HG02623 (cell line): ENCODE measurements around the gene ZMIZ1.
"Not testable (repeated sequence)": the region's sequence is repeated elsewhere in the genome, so short reads cannot be mapped to it uniquely, and the experiment has no call there.

Experiments
- ATAC-seq: cut with Tn5 transposase; IDR thresholded peaks from one replicate; pipeline ENCODE4 v1.9.1; 2021; ENCODE audit warnings: moderate library complexity; ENCODE audit not compliant: unreplicated experiment

The ZMIZ1 gene

DNA sequence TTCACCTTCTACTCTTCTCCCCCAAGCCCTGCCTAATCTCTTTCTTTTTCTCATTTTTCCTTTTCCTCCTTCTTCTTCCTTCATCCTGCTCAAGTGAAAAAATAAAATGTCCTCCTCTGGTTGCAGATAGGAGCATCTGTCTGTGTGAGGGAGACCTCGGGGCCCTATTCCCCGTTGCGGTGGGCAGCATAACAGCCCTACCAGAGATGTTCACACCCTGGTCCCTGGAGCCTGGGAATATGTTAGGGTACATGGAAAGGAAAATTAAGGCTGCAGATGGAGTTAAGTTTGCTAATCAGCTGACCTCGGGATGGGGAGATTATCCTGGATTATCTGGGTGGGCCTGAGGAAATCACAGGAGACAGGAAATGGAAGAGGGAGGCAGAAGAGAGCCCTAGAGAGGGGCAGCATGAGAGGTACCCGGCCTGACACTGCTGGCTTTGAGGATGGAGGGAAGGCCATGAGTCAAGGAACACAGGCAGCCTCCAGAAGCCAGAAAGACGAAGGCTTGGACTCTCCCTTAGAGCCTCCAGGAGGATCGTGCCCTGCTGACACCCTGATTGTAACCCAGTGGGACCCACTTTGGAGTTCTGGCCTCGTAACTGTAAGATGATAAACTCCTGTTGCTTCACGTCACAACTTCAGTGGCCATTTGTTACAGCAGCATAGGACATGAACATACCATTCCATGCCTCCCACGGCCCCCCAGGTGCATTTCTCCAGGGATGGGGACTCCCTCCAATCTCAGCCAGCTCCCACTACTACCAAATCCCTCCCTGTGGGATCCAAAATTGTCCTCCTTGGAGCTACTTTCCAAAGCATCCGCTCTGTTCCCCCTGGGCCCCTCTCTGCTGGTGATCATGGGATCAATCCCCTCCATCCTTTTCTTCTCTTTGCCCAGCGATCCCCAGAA is 39.0 kb upstream of the ZMIZ1 start:
- ATAC-seq = no peak

DNA sequence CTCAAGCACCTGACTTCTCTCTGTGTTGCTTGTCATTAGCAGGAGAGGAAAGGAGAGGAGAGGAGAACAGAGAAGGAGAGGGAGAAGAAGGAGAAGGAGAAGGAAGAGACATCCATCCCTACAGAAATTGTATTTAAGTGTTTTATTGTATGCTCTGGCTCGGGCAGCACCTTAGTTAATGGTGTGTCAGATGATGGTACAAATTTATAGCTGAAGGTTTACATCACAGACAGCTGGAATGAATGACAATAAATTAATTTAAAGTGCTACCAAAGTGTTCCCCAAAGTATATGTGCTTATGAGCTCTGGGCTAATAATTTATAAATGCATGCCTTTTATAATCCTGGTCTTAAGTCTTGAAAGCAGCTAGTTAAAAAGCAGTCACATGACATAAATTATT is 38.1 kb upstream of the ZMIZ1 start:
- no peak for ATAC-seq

DNA sequence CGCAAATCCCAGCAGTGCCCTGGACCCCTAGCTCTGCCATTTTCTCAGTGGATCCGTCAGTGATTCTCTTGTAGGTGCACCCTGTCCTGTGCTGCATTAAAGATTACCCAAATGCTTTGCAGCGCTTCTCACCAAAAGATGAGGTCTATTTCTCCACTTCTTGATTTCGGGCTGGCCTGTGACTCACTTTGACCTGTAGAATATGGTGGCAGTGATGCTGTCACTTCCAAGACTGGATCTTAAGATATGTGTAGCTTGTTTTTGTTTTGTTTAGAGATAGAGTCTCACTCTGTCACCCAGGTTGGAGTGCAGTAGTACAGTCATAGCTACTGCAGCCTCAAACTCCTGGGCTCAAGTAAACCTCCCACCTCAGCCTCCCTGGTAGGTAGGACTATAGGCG is 37.0 kb upstream of the ZMIZ1 start:
- ATAC-seq = no peak

DNA sequence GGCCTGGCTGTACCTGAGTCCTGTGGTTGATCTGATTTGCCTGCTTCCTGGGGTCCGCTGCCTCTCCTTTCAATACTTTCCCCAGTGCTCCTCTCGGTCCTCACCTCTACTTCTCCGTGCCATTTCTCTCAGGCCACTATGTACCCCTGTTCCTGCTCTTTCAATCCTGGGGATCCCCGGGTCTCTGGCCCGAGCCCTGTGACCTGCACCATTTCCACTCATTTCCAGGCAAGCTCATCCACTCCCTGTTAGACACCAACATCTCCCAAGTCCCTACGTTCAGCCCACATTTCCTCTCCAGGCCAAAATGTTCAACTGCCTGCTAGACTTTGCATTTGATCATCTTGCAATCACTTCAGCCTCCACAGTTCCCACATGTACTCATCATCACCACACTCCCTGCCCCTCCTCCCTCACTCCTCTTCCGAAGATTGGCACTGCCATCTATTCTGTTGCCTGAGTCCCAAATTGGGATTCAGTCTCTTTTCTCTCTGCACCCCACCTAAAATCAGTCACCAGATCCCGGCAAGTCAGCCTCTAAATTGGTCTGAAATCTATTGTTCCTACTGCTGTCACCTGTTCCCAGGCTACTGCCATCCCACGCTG is 34.4 kb upstream of the ZMIZ1 start:
- ATAC-seq = no peak

DNA sequence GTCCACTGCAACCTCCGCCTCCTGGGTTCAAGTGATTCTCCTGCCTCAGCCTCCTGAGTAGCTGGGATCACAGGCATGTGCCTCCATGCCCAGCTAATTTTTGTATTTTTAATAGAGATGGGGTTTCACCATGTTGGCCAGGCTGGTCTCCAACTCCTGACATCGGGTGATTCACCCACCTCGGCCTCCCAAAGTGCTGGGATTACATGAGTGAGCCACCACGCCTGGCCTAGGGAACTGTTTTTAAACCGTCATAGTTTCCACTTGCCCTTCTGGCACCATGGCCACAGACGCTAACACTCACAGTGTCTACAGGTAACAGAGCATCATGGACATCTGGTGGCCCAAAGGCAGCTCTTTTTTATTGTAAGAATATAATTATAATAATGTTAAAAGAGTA is 32.4 kb upstream of the ZMIZ1 start:
- ATAC-seq = not testable (repeated sequence)

DNA sequence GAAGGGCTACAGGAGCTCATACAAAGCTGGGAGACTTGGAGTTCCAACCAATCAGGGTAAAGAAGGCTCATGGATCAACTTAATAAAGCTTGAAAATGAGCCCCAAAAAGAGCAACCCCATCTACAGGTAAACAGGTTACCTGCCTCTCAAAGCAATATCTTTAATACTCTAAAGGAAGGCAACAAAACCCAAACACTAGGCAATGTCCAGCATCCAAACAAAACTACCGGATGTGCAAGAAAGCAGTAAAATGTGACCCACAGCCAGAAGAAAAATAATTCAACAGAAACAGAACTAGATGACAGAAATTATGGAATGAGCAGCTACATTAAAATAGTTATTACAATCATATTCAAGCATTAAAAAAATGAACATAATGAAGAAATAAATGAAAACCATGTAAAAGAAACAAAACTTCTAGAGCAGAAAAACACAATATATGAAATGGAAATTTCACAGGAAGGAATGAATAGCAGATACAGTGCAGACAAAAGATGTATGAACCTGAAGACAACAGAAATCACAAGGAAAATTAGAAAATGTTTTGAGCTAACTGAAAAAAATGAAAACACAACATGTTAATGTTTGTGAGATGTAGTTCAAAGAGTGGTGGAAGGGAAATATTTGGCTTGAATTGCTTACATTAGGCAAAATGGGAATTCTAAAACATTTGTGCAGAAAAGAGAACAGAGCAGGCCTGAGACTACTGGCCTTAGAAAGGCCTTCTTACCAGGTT is 30.5 kb upstream of the ZMIZ1 start:
- no peak for ATAC-seq

DNA sequence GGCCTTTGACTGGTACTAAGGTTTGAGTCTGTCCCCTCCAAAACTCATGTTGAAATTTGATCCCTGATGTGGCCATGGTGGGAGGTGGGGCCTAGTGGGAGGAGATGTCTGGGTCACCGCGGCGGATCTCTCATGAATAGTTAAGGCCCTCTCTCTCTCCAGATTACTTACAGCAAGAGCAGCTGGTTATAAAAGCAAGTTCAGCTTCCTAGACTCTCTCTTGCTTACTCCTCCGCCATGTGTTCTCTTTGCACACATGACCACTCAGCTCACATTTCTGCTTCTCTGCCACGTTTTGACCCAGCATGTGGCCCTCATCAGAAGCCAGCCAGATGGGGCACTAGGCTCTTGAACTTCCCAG is 29.9 kb upstream of the ZMIZ1 start:
- ATAC-seq = no peak

DNA sequence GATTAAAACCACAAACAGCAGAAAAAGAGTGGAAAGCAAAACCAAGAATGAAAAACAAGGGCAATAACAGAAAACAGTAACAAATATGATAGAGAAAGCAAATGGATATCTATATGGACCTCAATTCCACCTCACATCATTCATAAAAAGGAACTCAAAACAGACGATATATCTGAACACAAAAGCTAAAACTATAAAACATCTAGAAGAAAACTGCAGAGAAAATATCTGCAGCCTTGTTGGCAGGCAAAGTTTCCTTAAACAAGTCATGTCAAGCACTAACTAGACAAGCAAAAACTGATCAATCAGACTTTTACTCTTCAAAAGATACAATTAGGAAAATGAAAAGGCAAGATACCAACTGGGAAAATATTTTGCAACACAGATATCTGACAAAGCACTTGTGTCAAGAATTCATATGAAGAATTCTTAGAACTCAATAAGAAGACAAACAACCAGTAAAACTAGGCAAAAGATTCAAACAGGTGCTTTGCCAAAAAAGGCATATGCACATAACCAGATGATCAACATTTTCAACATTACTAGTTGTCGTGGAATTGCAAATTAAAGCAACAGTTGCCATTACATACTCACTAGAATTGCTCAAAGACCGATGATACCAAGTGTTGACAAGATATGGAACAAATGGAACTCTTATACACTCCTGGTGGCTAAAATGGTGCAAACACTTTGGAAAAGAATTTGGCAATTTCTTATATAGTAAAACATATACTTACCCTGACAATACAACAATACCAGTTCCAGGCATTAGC is 25.9 kb upstream of the ZMIZ1 start:
- ATAC-seq = no peak

DNA sequence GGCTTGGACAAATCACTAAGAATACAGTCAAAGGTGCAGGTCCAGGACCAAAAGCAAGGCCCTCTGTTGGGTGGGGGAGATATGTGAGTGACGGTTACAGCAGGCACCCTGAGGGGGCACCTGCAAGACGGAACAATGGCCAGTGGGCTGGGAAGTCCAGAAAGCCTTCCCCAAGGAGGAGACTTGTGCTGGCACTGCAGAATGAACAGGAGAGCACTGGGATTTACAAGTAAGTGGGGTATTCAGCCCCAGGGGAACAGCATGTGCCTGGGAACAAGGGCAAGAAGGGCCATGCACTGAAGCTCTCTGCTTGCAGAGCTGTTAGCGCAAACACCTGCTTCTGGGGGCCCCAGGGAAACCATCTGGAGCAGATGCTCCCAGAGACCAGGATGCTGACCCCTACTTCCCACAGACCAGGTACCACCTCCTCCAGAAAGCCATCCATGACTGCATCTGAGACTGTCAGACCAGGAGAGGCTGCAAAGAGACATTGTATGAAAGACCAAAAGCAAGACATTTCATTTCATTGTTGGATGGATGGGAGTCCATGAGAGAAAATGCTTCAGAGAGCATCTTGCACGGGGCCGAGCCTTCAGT is 24.6 kb upstream of the ZMIZ1 start:
- no peak for ATAC-seq

DNA sequence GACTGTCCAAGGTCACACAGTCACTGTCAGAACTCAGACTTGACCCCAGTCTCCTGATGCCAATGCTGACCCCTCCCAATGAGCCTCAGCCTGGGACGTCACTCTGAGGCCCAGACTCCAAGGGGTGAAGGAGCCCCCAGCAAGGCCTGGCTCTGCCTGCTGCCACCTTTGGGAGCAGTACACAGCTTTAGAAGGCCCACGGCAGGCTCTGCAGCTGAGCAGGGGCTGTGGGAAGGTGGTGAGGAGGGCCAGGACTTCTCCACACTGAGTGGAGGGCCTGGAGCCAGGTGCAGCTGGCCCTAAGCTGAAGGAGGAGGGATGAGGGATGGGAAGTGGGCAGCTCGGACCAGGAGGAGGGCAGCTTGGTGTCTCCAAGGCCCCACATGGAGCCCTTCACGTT is 23.9 kb upstream of the ZMIZ1 start:
- ATAC-seq = no peak

DNA sequence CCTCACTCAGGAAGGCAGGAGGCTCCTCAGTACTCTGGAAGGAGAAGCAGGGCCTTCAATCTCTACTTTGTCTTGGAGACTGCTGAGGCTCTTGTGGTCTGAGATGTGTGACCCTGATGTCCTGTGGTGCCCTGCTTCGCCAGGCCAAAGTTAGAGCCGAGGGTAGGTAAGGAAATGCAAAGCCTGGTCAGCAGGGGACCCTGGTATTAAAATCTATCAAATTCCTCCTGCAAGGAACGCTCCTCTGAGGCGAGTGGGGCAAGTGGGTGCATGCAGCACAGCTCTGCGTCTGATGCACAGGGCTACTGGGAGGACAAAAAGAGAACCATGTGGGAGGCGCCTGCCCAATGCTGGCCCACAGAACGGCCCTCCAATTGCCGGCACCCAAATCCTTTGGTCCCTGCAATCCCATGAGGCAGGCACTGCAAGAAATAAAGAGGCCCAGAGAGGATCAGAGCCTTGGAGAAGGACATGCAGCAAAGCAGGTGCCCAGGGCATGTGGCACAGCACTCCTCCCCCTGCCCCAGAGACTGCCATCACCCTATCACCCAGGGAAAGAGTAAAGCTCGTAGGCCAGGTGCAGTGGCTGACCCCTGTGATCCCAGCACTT is 23.1 kb upstream of the ZMIZ1 start:
- ATAC-seq = no peak

DNA sequence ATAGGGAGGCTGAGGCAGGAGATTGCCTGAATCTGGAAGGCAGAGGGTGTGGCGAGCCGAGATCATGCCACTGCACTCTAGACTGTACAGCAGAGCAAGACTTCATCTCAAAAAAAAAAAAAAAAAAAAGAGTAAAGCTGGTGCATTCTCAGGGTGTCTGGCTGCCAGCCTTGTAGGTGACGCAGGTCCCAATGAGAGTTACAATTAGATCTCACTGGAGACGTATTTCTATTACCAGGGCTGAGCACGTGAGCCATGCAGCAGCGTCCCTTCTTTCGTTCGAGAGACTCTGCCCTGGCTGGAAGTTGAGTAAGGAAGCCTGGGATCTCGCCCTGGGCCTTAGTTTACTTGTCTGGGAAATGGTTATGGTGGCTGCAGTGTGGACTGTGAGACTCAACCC is 22.4 kb upstream of the ZMIZ1 start:
- ATAC-seq = no peak

DNA sequence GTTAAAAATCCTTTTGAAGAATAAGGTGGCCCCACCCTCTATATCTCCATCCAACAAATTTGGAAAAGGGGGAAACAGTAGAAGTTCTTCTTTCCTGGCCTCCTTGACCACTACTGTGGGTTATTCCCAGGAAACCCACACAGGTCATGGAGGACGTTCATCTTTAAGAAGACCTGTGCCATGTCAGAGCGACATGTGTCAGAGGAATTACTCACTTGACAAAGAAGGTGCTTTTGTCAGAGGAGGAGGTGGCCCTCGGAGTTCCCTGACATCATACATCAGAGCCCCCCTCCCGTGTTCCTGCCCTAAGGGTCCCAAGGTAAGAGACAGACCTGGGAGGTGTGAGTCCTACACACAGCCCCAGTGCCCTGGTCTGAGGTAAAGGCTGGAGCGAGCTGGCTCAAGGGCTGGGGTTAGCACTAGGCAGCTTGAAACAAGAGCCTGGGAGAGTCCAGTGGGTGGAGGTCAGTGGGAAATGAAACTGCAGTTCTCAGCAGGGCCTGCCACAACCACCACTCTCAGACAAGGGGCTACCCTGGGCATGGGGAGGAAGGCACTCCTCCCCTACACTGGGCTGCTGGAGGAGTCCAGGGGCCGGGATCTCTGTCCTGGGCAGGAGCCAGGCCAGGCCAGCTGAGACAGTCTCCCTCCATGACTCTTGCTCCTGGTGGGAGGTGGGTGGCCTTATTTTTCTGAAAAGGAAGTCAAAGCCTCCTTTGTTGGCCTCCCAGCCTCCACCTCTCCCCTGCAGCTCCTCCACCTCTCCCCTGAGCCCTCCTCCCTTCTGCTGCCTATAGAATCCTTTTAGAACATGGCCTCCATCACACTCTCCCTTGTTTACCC is 21.8 kb upstream of the ZMIZ1 start:
- no peak for ATAC-seq

DNA sequence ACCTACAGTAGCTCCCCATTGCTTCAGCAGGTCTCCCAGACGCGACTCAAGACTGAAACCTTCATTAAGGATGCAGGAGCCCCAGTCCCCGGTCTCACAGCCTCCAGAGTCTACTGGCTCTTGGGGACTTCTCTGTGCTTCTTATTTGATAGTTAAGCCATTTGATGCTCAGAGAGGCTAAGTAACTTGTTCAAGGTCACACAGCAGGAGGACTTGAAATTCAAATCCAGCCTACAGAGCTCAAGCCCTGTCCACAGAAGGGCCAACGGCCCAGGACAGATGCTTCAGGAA is 21.2 kb upstream of the ZMIZ1 start:
- ATAC-seq = no peak

DNA sequence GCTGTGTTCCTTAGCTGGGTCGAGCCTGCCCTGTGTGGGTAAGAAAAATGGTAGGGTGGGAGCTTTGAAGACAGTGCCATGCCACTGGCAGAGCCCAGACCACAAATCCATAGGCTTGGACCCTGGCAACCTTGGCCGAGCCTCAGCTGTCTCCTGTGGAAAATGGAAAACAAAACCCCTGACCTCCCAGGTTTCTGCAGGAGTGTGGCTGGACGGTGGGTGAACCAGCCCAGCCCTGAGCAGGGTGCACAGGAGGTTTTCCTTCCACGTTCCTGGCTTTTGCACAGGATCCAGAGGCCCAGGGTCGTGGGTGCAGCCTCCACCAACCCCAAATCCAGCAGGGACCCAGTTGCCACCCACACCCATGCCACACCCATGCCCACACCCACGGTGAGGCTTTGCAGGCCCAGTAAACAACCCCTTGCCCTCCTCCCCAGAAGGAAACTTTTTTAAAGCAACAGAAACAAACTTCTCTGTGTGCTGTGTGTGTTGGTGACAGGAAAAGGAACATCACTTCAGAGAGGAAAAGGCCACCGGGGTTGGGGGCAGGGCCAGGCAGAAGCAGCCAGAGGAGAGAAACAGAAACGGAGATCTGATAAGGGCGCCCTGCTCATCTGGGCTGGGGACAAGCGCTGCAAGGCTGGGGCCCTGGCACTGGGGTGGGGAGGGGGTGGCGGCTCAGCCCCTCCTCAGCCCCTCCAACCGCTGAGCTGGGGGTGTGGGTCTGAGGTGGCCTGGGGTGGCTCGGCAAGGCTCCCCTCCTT is 20.7 kb upstream of the ZMIZ1 start:
- no peak for ATAC-seq

DNA sequence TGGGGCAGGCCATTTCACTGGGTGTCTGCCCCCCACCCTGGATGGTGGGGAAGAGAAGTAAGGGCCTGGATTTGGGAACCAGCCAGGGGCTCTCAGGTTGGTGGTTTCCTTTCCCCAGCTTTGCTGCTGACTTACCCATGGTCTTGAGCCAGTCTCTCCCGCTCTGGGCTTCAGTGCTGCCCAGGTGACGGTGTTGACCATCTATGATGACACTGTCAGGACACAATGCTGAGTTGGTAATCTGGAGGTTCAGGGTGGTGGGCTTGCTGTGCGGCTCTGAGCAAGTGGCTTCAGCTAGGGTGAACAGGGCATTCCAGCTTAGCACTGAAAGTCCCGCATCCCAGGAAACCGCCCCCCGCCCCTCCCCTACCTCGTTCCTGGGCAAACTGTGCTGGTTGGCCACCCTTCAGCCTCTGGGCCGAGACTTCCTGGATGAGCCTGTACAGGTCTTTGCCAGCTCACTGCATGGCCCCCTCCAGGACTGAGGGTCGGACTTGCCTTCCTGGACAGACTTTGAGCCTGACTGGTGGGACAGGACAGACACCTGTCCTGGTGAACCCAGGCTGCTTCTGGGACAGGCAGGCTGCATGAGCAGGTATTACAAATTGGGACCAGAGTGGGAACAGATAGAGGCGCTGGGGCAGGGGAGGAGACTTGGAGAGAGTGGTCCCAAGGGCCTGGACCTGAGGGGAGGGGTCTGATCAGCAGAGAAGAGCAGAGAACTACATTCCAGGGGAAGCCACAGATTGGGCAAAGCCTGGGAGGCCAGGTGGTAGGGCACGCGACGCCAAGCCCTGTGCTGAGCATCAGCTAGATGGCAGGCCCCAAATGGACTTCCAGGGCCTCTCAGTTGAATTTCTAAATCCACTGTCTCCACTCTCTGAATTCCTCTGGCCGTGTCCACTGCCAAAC is 19.9 kb upstream of the ZMIZ1 start:
- ATAC-seq = no peak

DNA sequence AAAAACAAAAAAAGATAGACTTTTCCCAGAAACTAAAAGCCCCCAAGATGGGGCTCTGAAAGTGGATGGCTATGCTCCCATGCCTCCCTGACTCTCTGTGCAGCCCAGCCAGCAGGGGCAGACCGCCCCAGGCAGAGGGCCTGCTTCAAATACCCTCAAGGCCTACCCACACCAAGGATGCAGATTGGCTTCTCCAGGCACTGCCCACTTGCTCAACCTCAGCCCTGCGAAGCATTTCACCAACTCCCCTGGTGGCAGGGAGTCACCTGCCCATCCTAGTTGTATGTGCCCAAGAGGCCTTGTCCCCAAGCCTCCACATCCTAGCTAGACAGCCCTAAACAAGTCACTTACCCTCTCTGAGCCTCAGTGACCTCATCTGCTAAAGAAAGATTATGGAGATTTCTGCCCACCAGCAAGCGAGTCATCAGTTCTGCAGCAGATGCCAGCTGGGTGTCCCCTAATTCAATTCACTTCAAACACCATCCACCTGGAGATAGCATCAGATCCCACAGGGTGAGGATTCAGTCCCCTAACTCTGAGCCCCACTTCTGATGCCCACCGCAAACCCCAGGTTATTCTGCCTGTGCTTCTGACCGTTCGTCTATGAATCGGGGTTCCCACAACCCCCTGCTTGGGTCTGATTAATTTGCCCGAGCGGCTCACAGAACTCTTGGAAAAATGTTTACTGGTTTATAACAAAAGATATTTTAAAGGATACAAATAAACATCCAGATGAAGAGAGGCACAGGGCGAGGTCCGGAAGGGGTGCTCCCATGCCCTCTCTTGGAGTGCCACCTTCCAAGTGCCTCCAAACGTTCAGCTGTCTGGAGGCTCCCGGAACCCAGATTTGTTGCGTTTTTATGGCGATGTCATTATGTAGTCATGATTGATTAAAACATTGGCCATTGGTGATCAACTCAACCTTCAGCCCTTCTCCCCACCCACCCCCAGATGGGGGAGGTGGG is 18.6 kb upstream of the ZMIZ1 start:
- no peak for ATAC-seq
